GM06990 (cell line): ENCODE measurements around the gene BIN2.
A peak's percentile ranks its signal among the peaks of the same experiment; 100 is the strongest.

Source experiments
- DNase-seq: peaks from one replicate; pipeline ENCODE4 v3.0.0-alpha.2; 2011; ENCODE audit not compliant: insufficient read length; ENCODE audit errors: extremely low read depth
- H3K27me3 ChIP-seq: replicated peaks from 2 replicates; pipeline ENCODE4 v1.6.0; 2011; ENCODE audit warnings: low read length; ENCODE audit not compliant: control insufficient read depth, insufficient read depth
- H3K36me3 ChIP-seq: 2 replicates; pipeline ENCODE4 v1.5.1; 2011; ENCODE audit warnings: low read length; ENCODE audit not compliant: control insufficient read depth, insufficient read depth
- H3K4me3 ChIP-seq: replicated peaks from 2 replicates; pipeline ENCODE4 v1.5.1; 2011; ENCODE audit warnings: low read depth, mild to moderate bottlenecking, control low read depth, low read length
- CTCF ChIP-seq: IDR thresholded peaks from 2 replicates; pipeline ENCODE4 v1.5.1; 2011; ENCODE audit warnings: low read length, control low read depth, mild to moderate bottlenecking, inconsistent platforms; ENCODE audit not compliant: insufficient read depth, poor library complexity, severe bottlenecking

BIN2 gene

GRCh38 chr12:51369581-51369980, 45.6 kb upstream of the BIN2 start:
- H3K36me3 ChIP-seq, result peaks cover 4% of the 10 kb centered on the region
- H3K27me3 ChIP-seq, result no peaks in the 10 kb centered on the region
- DNase-seq, result no peak
- TF ChIP-seq CTCF, result no peak
- no peak overlapping the region for H3K4me3 ChIP-seq

GRCh38 chr12:51368640-51369517, 44.9 kb upstream of the BIN2 start:
- DNase-seq, result peak; percentile 88
- Histone ChIP-seq H3K27me3 (no peaks in the 10 kb centered on the region), H3K4me3 (no peak overlapping the region), H3K36me3 (peaks cover 2% of the 10 kb centered on the region)
- TF ChIP-seq CTCF, result no peak

- no peak for DNase-seq
- H3K27me3 ChIP-seq, result no peaks in the 10 kb centered on the region
- TF ChIP-seq CTCF, result no peak
- H3K36me3 ChIP-seq, result peaks cover 7% of the 10 kb centered on the region
- no peak overlapping the region for H3K4me3 ChIP-seq
Observed at GRCh38 chr12:51365276-51365675, 41.3 kb upstream of the BIN2 start.

GRCh38 chr12:51364001-51364400, 40.0 kb upstream of the BIN2 start:
- H3K36me3 ChIP-seq, result peaks cover 7% of the 10 kb centered on the region
- no peaks in the 10 kb centered on the region for H3K27me3 ChIP-seq
- DNase-seq, result no peak
- H3K4me3 ChIP-seq, result no peak overlapping the region
- TF ChIP-seq CTCF, result no peak

- Histone ChIP-seq H3K4me3 (no peak overlapping the region), H3K27me3 (no peaks in the 10 kb centered on the region), H3K36me3 (peaks cover 7% of the 10 kb centered on the region)
- no peak for TF ChIP-seq CTCF
- no peak for DNase-seq
Observed at GRCh38 chr12:51362747-51363342, 38.9 kb upstream of the BIN2 start.
